ENCODE results near the gene GRN. TPM values are rescaled to one million over a fixed set of nuclear protein-coding genes. Genes with fewer than 3 reads are reported as not detected.

The GRN gene
- total RNA-seq, 1 donor from 2014 or later = 144 TPM

DNA sequence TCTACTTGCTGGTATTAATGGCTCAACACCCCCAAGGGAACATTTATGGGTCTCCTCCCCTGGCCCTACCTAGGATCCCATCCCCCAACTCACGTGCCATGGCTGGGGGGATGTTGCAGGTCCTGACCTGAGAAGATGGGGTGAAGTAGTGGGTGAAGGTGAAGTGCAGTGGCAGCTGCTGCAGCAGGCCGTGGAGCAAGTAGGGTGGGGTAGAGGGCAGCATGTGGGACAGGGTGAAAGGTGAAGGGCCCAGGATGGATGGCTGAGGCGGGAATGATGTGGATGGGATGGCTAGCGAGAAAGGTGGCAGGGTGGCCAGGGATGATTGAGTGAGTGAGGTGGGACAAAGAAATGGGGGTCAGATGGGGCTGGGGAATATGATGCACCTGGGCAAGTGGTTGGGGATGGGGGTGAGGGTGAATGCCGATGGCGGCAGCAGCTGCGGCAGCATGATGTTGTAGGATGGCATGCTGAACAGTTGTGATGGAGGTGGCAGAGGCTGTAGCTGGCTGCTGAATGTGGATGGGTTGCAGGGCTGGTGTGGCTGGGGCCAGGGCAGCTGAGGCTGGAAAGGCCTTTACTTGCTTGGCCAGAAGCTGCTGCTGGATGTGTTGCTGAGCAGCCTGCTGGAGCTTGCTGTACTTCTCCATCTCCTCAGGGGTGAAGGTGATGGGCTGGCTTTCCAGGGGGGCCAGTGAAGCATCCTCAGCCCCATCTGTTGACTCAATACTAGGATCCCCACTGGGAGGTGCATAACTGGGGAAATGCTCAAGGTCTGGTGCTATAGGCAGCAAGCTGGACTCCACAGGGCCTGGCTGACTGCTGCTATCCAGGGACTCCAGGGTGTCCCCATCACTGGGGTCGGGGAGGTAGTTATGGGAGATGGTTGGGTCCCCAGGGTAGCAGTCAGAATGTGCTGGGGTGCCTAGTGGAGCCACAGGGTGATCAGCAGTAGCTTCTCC is 52.7 kb downstream of the GRN start:
- Mint-ChIP-seq H3K9me3 (no peaks in the 10 kb centered on the region), H3K36me3 (peaks cover 37% of the 10 kb centered on the region), H3K27ac (no peak overlapping the region), H3K4me3 (no peak overlapping the region), H3K27me3 (ENCODE audit: low read depth) (no peaks in the 10 kb centered on the region), H3K4me1 (no peaks in the 10 kb centered on the region)
- no peak for DNase-seq (ENCODE audit: low spot score in 2 of 2, unreplicated experiment in 2 of 2)
- TF ChIP-seq, protein P1, sequence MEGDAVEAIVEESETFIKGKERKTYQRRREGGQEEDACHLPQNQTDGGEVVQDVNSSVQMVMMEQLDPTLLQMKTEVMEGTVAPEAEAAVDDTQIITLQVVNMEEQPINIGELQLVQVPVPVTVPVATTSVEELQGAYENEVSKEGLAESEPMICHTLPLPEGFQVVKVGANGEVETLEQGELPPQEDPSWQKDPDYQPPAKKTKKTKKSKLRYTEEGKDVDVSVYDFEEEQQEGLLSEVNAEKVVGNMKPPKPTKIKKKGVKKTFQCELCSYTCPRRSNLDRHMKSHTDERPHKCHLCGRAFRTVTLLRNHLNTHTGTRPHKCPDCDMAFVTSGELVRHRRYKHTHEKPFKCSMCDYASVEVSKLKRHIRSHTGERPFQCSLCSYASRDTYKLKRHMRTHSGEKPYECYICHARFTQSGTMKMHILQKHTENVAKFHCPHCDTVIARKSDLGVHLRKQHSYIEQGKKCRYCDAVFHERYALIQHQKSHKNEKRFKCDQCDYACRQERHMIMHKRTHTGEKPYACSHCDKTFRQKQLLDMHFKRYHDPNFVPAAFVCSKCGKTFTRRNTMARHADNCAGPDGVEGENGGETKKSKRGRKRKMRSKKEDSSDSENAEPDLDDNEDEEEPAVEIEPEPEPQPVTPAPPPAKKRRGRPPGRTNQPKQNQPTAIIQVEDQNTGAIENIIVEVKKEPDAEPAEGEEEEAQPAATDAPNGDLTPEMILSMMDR (IDR thresholded peaks at IDR 0.05; ENCODE audit: unreplicated experiment) = no peak

DNA sequence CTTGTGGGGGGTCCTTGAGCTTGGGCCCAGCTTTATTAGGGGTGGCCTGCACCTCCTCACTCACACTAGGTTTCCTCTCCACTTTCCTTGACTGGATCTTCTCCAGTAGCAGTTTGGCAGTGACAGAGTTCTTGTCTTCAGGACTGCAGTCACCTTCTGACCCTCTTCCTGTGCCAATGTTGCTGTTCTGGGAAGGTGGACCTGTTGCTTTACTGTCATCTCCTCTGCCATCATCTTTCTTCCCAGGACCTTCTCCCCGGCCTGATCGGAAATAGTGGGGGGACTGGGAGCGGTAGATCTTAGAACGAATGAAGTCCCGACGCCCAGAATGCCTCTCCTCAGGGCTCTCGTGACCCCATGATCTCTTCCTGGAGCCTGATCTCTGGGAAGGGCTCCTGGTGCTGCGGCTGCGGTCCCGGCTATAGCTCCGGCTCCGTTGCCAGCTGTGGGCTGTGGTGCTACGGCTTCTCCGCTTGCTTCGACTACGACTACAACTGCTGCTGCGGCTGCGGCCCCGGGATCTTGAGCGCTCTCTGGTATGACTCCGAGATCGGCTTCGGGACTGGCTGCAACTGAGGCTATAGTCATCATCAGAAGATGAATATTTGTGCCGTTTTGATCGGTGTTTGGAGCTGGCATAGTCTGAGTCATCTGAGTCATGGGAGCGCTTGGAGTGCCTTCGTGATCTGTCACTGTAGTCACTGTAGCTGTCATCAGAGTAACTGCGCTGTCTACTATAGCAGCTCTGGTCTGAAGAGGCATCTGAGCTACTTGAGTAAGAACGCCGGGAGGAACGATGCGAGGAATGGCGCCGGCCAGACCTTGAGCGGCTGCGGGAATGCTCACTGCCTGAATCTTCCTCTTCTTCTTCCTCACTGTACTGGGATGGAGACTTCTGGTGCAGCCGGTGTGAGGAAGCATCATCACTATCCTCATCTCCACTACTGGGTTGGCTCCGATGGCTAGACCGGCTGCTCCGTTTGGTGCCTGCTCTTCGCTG is 53.9 kb downstream of the GRN start:
- DNase-seq (ENCODE audit: low spot score in 2 of 2, unreplicated experiment in 2 of 2) = no peak
- H3K4me1 Mint-ChIP-seq = no peaks in the 10 kb centered on the region
- TF ChIP-seq, protein P1 (IDR thresholded peaks at IDR 0.05; ENCODE audit: unreplicated experiment) = no peak
- H3K27ac Mint-ChIP-seq = no peak overlapping the region
- no peaks in the 10 kb centered on the region for H3K27me3 Mint-ChIP-seq (ENCODE audit: low read depth)
- H3K36me3 Mint-ChIP-seq = peaks cover 40% of the 10 kb centered on the region
- no peaks in the 10 kb centered on the region for H3K9me3 Mint-ChIP-seq
- no peak overlapping the region for H3K4me3 Mint-ChIP-seq

DNA sequence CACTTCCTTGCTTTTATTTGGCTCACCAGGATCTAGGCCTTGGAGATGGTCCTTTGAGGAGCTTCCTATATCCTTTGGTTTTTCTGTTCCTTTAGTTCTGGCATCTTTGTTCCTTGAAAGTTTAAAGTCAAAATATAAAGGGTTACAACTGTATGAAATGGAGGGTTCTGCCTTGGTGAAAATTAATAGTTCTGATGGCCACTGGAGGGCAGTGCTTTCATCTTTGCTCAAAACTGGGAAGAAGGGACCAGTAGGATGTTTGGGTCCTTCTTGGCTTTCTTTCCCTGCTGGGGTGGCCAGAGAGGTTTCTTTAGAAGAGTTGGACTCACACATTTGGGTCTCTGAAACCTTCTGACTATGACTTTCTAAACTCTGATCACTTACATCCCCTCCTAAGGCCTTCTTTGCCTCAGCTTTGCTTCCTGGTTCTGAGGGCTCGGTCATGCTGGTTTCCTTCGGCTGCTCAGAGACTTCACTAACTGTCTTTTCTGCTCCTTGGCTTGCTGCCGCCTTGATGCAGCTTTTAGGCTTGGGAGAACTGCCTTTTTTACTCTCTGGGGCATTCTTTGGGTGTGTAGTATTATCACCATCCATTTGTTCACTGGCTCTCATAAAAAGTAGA is 55.2 kb downstream of the GRN start:
- Mint-ChIP-seq H3K9me3 (no peaks in the 10 kb centered on the region), H3K4me3 (no peak overlapping the region), H3K27ac (peak overlapping the region; percentile 16), H3K36me3 (peaks cover 43% of the 10 kb centered on the region), H3K4me1 (no peaks in the 10 kb centered on the region), H3K27me3 (ENCODE audit: low read depth) (no peaks in the 10 kb centered on the region)
- TF ChIP-seq, protein P1 (IDR thresholded peaks at IDR 0.05; ENCODE audit: unreplicated experiment) = peak; percentile 17
- no peak for DNase-seq (ENCODE audit: low spot score in 2 of 2, unreplicated experiment in 2 of 2)

Other genes with a start within 250 kb of the GRN start
- 33.4 to 34.1 TPM (median 33.5 TPM) in 3 replicates for gene HDAC5, start 221.7 kb upstream of the GRN start, total RNA-seq
- gene HROB, start 203.4 kb upstream of the GRN start, total RNA-seq = 6.0 to 6.4 TPM (median 6.2 TPM) in 3 replicates
- 0.14 to 0.16 TPM in 2 of 3 replicates, not detected in the other for gene ASB16, start 174.6 kb upstream of the GRN start, total RNA-seq
- 35.7 to 39.0 TPM (median 37.0 TPM) in 3 replicates for gene TMUB2, start 158.3 kb upstream of the GRN start, total RNA-seq
- gene ATXN7L3, start 145.4 kb upstream of the GRN start, total RNA-seq = 132 to 143 TPM (median 137 TPM) in 3 replicates
- gene UBTF, start 125.6 kb upstream of the GRN start, total RNA-seq = 113 to 120 TPM (median 119 TPM) in 3 replicates
- not detected in 3 replicates for gene SLC4A1, start 77.2 kb upstream of the GRN start, total RNA-seq
- gene RUNDC3A, start 36.7 kb upstream of the GRN start, total RNA-seq = 0.34 to 0.60 TPM (median 0.53 TPM) in 3 replicates
- gene SLC25A39, start 20.5 kb upstream of the GRN start, total RNA-seq = 106 to 113 TPM (median 112 TPM) in 3 replicates
- gene FAM171A2, start 18.6 kb downstream of the GRN start, total RNA-seq = 58.0 to 64.7 TPM (median 60.7 TPM) in 3 replicates
- 12.2 to 15.9 TPM (median 13.6 TPM) in 3 replicates for gene ITGA2B, start 44.3 kb downstream of the GRN start, total RNA-seq
- gene GPATCH8, start 158.1 kb downstream of the GRN start, total RNA-seq = 75.6 to 77.1 TPM (median 76.3 TPM) in 3 replicates
- gene FZD2, start 212.2 kb downstream of the GRN start, total RNA-seq = 82.1 to 88.3 TPM (median 84.4 TPM) in 3 replicates